ENCODE measurements around the gene SLC8A3. TPM values are rescaled to one million over a fixed set of nuclear protein-coding genes. Genes with fewer than 3 reads are reported as not detected.

Gene SLC8A3
- total RNA-seq, 2 donors from 2014 or later, result 0.40 TPM

- no peak overlapping the region for H3K27ac ChIP-seq
- TF ChIP-seq, protein P1, sequence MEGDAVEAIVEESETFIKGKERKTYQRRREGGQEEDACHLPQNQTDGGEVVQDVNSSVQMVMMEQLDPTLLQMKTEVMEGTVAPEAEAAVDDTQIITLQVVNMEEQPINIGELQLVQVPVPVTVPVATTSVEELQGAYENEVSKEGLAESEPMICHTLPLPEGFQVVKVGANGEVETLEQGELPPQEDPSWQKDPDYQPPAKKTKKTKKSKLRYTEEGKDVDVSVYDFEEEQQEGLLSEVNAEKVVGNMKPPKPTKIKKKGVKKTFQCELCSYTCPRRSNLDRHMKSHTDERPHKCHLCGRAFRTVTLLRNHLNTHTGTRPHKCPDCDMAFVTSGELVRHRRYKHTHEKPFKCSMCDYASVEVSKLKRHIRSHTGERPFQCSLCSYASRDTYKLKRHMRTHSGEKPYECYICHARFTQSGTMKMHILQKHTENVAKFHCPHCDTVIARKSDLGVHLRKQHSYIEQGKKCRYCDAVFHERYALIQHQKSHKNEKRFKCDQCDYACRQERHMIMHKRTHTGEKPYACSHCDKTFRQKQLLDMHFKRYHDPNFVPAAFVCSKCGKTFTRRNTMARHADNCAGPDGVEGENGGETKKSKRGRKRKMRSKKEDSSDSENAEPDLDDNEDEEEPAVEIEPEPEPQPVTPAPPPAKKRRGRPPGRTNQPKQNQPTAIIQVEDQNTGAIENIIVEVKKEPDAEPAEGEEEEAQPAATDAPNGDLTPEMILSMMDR (IDR thresholded peaks at IDR 0.05), result no peak
- no peaks in the 10 kb centered on the region for H3K4me1 ChIP-seq
- no peak overlapping the region for H3K9ac ChIP-seq (ENCODE audit: low read depth in 2 of 2, low read length in 2 of 2)
- intact Hi-C loops (cut with DNase I), result no loop called here
- DNase-seq, result no peak
- no peaks in the 10 kb centered on the region for H3K27me3 ChIP-seq
- no peaks in the 10 kb centered on the region for H3K36me3 ChIP-seq
- no peaks in the 10 kb centered on the region for H3K9me3 ChIP-seq
- H3K4me3 ChIP-seq, result no peak overlapping the region
Observed at GRCh38 chr14:70045310-70045709, 143.4 kb downstream of the SLC8A3 start.

GRCh38 chr14:70043001-70043400, 145.8 kb downstream of the SLC8A3 start:
- Histone ChIP-seq H3K27me3 (no peaks in the 10 kb centered on the region), H3K27ac (no peak overlapping the region), H3K9me3 (no peaks in the 10 kb centered on the region), H3K9ac (ENCODE audit: low read depth in 2 of 2, low read length in 2 of 2) (no peak overlapping the region), H3K36me3 (no peaks in the 10 kb centered on the region), H3K4me3 (no peak overlapping the region), H3K4me1 (no peaks in the 10 kb centered on the region)
- DNase-seq, result no peak
- TF ChIP-seq, protein P1 (IDR thresholded peaks at IDR 0.05), result no peak
- intact Hi-C loops (cut with DNase I), result loop anchor here (5.0 kb wide), 1 partner anchor 34 kb away; no protein-coding TSS in a partner anchor

GRCh38 chr14:70036665-70037064, 152.1 kb downstream of the SLC8A3 start:
- Histone ChIP-seq H3K36me3 (no peaks in the 10 kb centered on the region), H3K27me3 (no peaks in the 10 kb centered on the region), H3K4me1 (no peaks in the 10 kb centered on the region), H3K4me3 (no peak overlapping the region), H3K27ac (no peak overlapping the region), H3K9ac (ENCODE audit: low read depth in 2 of 2, low read length in 2 of 2) (no peak overlapping the region), H3K9me3 (no peaks in the 10 kb centered on the region)
- DNase-seq, result no peak
- intact Hi-C loops (cut with DNase I), result no loop called here
- TF ChIP-seq, protein P1 (IDR thresholded peaks at IDR 0.05), result no peak

DNA sequence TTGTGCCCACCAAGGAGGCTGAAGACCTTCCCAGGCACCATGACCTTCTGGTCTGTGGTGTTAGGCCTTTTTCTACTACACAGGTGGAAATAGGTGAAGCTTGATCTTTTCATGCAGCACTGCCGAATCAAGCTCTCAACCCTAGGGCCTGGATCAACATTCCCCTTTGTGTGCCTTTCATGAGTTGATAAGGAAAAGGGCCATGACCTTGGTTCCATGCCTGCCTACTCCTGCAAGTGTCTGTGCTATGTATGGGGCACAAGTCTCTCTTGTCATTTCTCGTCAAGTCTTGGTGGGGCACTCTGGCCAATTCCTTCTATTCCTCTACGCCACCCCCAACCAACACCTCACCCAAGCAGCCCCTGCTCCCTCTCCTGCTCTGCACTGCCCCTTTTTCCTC, 154.5 kb downstream of the SLC8A3 start:
- intact Hi-C loops (cut with DNase I), result no loop called here
- DNase-seq, result no peak
- Histone ChIP-seq H3K9ac (ENCODE audit: low read depth in 2 of 2, low read length in 2 of 2) (no peak overlapping the region), H3K27ac (no peak overlapping the region), H3K4me1 (no peaks in the 10 kb centered on the region), H3K9me3 (no peaks in the 10 kb centered on the region), H3K36me3 (no peaks in the 10 kb centered on the region), H3K27me3 (no peaks in the 10 kb centered on the region), H3K4me3 (no peak overlapping the region)
- TF ChIP-seq, protein P1 (IDR thresholded peaks at IDR 0.05), result no peak

DNA sequence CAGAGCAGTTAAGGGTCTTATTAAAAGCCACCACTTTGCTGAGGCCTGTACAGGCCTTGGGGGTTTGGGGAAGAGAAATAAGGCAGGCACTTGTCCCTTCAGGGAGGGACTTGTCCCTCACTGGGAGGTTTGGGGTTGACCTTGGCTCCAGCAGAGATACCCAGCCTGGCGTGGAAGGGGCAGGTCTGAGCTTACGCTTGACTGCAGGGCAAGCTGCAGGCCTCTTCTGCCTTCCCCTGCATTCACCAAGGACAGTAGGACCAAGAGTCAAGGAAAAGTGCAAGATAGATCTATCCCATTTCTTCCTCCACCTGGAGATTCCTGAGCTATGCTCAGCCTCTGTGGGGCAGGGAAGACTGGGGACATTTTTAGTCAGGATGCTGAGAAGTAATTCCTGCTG, 155.2 kb downstream of the SLC8A3 start:
- intact Hi-C loops (cut with DNase I), result no loop called here
- no peak for DNase-seq
- H3K9ac ChIP-seq (ENCODE audit: low read depth in 2 of 2, low read length in 2 of 2), result no peak overlapping the region
- H3K27me3 ChIP-seq, result no peaks in the 10 kb centered on the region
- H3K36me3 ChIP-seq, result no peaks in the 10 kb centered on the region
- H3K27ac ChIP-seq, result no peak overlapping the region
- no peaks in the 10 kb centered on the region for H3K9me3 ChIP-seq
- TF ChIP-seq, protein P1 (IDR thresholded peaks at IDR 0.05), result no peak
- no peaks in the 10 kb centered on the region for H3K4me1 ChIP-seq
- H3K4me3 ChIP-seq, result no peak overlapping the region

GRCh38 chr14:70033116-70033515, 155.6 kb downstream of the SLC8A3 start:
- H3K9ac ChIP-seq (ENCODE audit: low read depth in 2 of 2, low read length in 2 of 2), result no peak overlapping the region
- no peak overlapping the region for H3K4me3 ChIP-seq
- H3K9me3 ChIP-seq, result no peaks in the 10 kb centered on the region
- H3K27me3 ChIP-seq, result no peaks in the 10 kb centered on the region
- intact Hi-C loops (cut with DNase I), result no loop called here
- no peak for DNase-seq
- H3K36me3 ChIP-seq, result no peaks in the 10 kb centered on the region
- TF ChIP-seq, protein P1 (IDR thresholded peaks at IDR 0.05), result no peak
- no peaks in the 10 kb centered on the region for H3K4me1 ChIP-seq
- H3K27ac ChIP-seq, result no peak overlapping the region
